ENCODE measurements around the gene CD151.

Gene CD151

GRCh38 chr11:833114-833791 lies 501 bp downstream of the CD151 start:
- H3K9ac ChIP-seq (ENCODE audit: insufficient read length) = peak overlapping the region; percentile 67

DNA sequence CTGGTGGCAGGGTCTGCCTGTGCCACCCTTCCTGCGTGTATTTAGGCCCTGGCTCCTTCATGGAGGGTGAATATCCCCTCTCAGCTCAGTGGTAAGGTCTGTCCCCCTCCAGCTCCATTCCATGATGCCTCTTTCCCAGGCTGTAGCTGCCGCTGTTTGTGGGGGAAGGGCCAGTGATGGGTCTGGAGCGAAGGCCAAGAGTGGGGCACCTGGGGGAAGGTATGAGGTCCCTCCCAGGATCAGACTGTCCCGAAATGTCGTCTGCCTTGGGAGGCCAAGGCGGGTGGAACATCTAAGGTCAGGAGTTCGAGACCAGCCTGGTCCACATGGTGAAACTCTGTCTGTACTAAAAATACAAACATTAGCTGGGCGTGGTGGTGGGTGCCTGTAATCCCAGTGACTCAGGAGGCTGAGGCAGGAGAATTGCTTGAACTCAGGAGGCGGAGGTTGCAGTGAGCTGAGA lies 1.1 kb downstream of the CD151 start:
- Histone ChIP-seq H3K36me3 (ENCODE audit: insufficient read depth, low read length) (peaks cover 20% of the 10 kb centered on the region), H3K4me3 (peak overlapping the region; percentile 78), H3K9ac (ENCODE audit: insufficient read length) (peak overlapping the region; percentile 67), H3K9me3 (ENCODE audit: low read depth, low read length) (no peaks in the 10 kb centered on the region), H3K27ac (no peak overlapping the region)
- DNase-seq (ENCODE audit: low read depth, low spot score) = no peak
- TF ChIP-seq POLR2AphosphoS5 (IDR thresholded peaks at IDR 0.05; ENCODE audit: borderline replicate concordance, low read depth, low read length) (no peak), EZH2 (IDR thresholded peaks at IDR 0.05) (no peak), FOXP2 (optimal IDR thresholded peaks at IDR 0.05; ENCODE audit: control extremely low read depth, extremely low read length, insufficient read depth) (no peak)

More at GRCh38 chr11:833114-833791, 501 bp downstream of the CD151 start:
- DNase-seq (ENCODE audit: low read depth, low spot score) = no peak
- TF ChIP-seq EZH2 (IDR thresholded peaks at IDR 0.05) (no peak), POLR2AphosphoS5 (IDR thresholded peaks at IDR 0.05; ENCODE audit: borderline replicate concordance, low read depth, low read length) (no peak), FOXP2 (optimal IDR thresholded peaks at IDR 0.05; ENCODE audit: control extremely low read depth, extremely low read length, insufficient read depth) (no peak)
- no peak overlapping the region for H3K27ac ChIP-seq
- H3K36me3 ChIP-seq (ENCODE audit: insufficient read depth, low read length) = peaks cover 15% of the 10 kb centered on the region; the same call in 1 of the 2 replicates
- H3K9me3 ChIP-seq (ENCODE audit: low read depth, low read length) = no peaks in the 10 kb centered on the region
- peak overlapping the region; percentile 78 for H3K4me3 ChIP-seq

GRCh38 chr11:834371-835316 lies 1.9 kb downstream of the CD151 start:
- H3K9ac ChIP-seq (ENCODE audit: insufficient read length) = no peak overlapping the region
- no peak overlapping the region for H3K27ac ChIP-seq
- H3K36me3 ChIP-seq (ENCODE audit: insufficient read depth, low read length) = peaks cover 28% of the 10 kb centered on the region
- TF ChIP-seq POLR2AphosphoS5 (IDR thresholded peaks at IDR 0.05; ENCODE audit: borderline replicate concordance, low read depth, low read length) (no peak), EZH2 (IDR thresholded peaks at IDR 0.05) (no peak), FOXP2 (optimal IDR thresholded peaks at IDR 0.05; ENCODE audit: control extremely low read depth, extremely low read length, insufficient read depth) (no peak)
- DNase-seq (ENCODE audit: low read depth, low spot score) = no peak
- H3K9me3 ChIP-seq (ENCODE audit: low read depth, low read length) = no peaks in the 10 kb centered on the region
- no peak overlapping the region for H3K4me3 ChIP-seq

DNA sequence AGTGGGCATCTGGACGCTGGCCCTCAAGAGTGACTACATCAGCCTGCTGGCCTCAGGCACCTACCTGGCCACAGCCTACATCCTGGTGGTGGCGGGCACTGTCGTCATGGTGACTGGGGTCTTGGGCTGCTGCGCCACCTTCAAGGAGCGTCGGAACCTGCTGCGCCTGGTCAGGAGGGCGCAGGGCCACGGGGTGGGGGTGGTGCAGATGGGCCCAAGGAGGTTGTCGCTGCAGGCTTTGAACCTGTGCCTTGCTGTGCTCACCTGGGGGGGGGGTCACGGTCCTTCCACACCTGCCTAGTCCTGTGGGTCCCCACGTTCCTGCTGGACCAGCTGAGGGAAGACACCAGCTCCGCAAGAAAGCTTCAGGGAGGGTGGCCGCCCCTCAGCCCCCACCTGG lies 3.5 kb downstream of the CD151 start:
- Histone ChIP-seq H3K9me3 (ENCODE audit: low read depth, low read length) (no peaks in the 10 kb centered on the region), H3K9ac (ENCODE audit: insufficient read length) (no peak overlapping the region), H3K36me3 (ENCODE audit: insufficient read depth, low read length) (peaks cover 37% of the 10 kb centered on the region), H3K27ac (no peak overlapping the region), H3K4me3 (no peak overlapping the region)
- no peak for DNase-seq (ENCODE audit: low read depth, low spot score)
- no peak for TF ChIP-seq EZH2 (IDR thresholded peaks at IDR 0.05)
- TF ChIP-seq POLR2AphosphoS5 (IDR thresholded peaks at IDR 0.05; ENCODE audit: borderline replicate concordance, low read depth, low read length) = no peak

- H3K4me3 ChIP-seq = no peak overlapping the region
- no peak for DNase-seq (ENCODE audit: low read depth, low spot score)
- peaks cover 37% of the 10 kb centered on the region for H3K36me3 ChIP-seq (ENCODE audit: insufficient read depth, low read length)
- H3K27ac ChIP-seq = no peak overlapping the region
- H3K9ac ChIP-seq (ENCODE audit: insufficient read length) = no peak overlapping the region
- TF ChIP-seq EZH2 (IDR thresholded peaks at IDR 0.05) = no peak
- no peaks in the 10 kb centered on the region for H3K9me3 ChIP-seq (ENCODE audit: low read depth, low read length)
Observed at GRCh38 chr11:836700-837099, 3.9 kb downstream of the CD151 start.

- TF ChIP-seq POLR2AphosphoS5 (IDR thresholded peaks at IDR 0.05; ENCODE audit: borderline replicate concordance, low read depth, low read length) (peak; percentile 55), FOXP2 (optimal IDR thresholded peaks at IDR 0.05; ENCODE audit: control extremely low read depth, extremely low read length, insufficient read depth) (no peak)
- H3K27ac ChIP-seq = no peak overlapping the region
- no peak for DNase-seq (ENCODE audit: low read depth, low spot score)
- H3K9me3 ChIP-seq (ENCODE audit: low read depth, low read length) = no peaks in the 10 kb centered on the region
- no peak overlapping the region for H3K4me3 ChIP-seq
- H3K9ac ChIP-seq (ENCODE audit: insufficient read length) = no peak overlapping the region
- peaks cover 37% of the 10 kb centered on the region for H3K36me3 ChIP-seq (ENCODE audit: insufficient read depth, low read length)
Observed at GRCh38 chr11:837189-837989, 4.6 kb downstream of the CD151 start.

GRCh38 chr11:837990-838307 lies 5.2 kb downstream of the CD151 start:
- TF ChIP-seq POLR2AphosphoS5 (IDR thresholded peaks at IDR 0.05; ENCODE audit: borderline replicate concordance, low read depth, low read length) (no peak), FOXP2 (optimal IDR thresholded peaks at IDR 0.05; ENCODE audit: control extremely low read depth, extremely low read length, insufficient read depth) (no peak), EZH2 (IDR thresholded peaks at IDR 0.05) (no peak)
- Histone ChIP-seq H3K9me3 (ENCODE audit: low read depth, low read length) (no peaks in the 10 kb centered on the region), H3K36me3 (ENCODE audit: insufficient read depth, low read length) (peaks cover 37% of the 10 kb centered on the region), H3K9ac (ENCODE audit: insufficient read length) (no peak overlapping the region), H3K4me3 (no peak overlapping the region), H3K27ac (no peak overlapping the region)
- no peak for DNase-seq (ENCODE audit: low read depth, low spot score)

All from SK-N-MC (cell line).